GM18907 (cell line): ENCODE data around the gene HSDL2.
A peak's percentile ranks its signal among the peaks of the same experiment; 100 is the strongest.

ENCODE experiments used
- ATAC-seq: cut with Tn5 transposase; IDR thresholded peaks from one replicate; pipeline ENCODE4 v1.9.1; 2021; ENCODE audit warnings: mild to moderate bottlenecking, moderate library complexity; ENCODE audit not compliant: unreplicated experiment

The HSDL2 gene

GRCh38 chr9:112443636-112444035, 63.7 kb downstream of the HSDL2 start:
- ATAC-seq: no peak

- ATAC-seq: no peak
These were observed 65.3 kb downstream of the HSDL2 start for GRCh38 chr9:112445196-112445595.

GRCh38 chr9:112446080-112446479, 66.2 kb downstream of the HSDL2 start:
- ATAC-seq: no peak

GRCh38 chr9:112446526-112446925, 66.6 kb downstream of the HSDL2 start:
- ATAC-seq: no peak

GRCh38 chr9:112447283-112447761, 67.4 kb downstream of the HSDL2 start:
- no peak for ATAC-seq

GRCh38 chr9:112462855-112463254, 82.9 kb downstream of the HSDL2 start:
- ATAC-seq: no peak

GRCh38 chr9:112465352-112465751, 85.4 kb downstream of the HSDL2 start:
- ATAC-seq: no peak

- ATAC-seq: no peak
These were observed 93.1 kb downstream of the HSDL2 start for GRCh38 chr9:112472996-112473395.

GRCh38 chr9:112473986-112474385, 94.1 kb downstream of the HSDL2 start:
- ATAC-seq: no peak

GRCh38 chr9:112475318-112475717, 95.4 kb downstream of the HSDL2 start:
- no peak for ATAC-seq

GRCh38 chr9:112477330-112477729, 97.4 kb downstream of the HSDL2 start:
- no peak for ATAC-seq

- ATAC-seq: no peak
These were observed 99.3 kb downstream of the HSDL2 start for GRCh38 chr9:112479221-112479620.

GRCh38 chr9:112484607-112485006, 104.7 kb downstream of the HSDL2 start:
- ATAC-seq: no peak

- no peak for ATAC-seq
These were observed 105.7 kb downstream of the HSDL2 start for GRCh38 chr9:112485574-112485973.

GRCh38 chr9:112486221-112487007, 106.5 kb downstream of the HSDL2 start, which contains the start of gene KIAA1958:
KIAA1958 (plus strand) TSS chr9:112486827; CDS start chr9:112574081, 87,254 bp downstream.
- peak; percentile 91 for ATAC-seq

GRCh38 chr9:112487008-112487798, 107.3 kb downstream of the HSDL2 start:
- ATAC-seq: peak; percentile 60

- ATAC-seq: no peak
These were observed 108.0 kb downstream of the HSDL2 start for GRCh38 chr9:112487799-112488340.

- no peak for ATAC-seq
These were observed 109.2 kb downstream of the HSDL2 start for GRCh38 chr9:112489039-112489546.

GRCh38 chr9:112489876-112490666, 110.2 kb downstream of the HSDL2 start:
- ATAC-seq: no peak

GRCh38 chr9:112493393-112494137, 113.7 kb downstream of the HSDL2 start:
- ATAC-seq: no peak
